Smooth muscle cell (in vitro differentiated cells): ENCODE measurements around the gene SHISA6. TPM values are rescaled to one million over a fixed set of nuclear protein-coding genes. Genes with fewer than 3 reads are reported as not detected.

Experiments used
- DNase-seq: peaks from one replicate; lab custom pipeline; 2025; ENCODE audit not compliant: unreplicated experiment; lab: John Stamatoyannopoulos, UW
- H2AFZ ChIP-seq: fragments of 200-600 bp; sonication (generic); 2 replicates; pipeline ENCODE4 v1.6.0; 2016; ENCODE audit warnings: antibody characterized with exemption, low read depth, mild to moderate bottlenecking
- H3F3A ChIP-seq: fragments of 200-600 bp; sonication (generic); 2 replicates; pipeline ENCODE4 v1.6.0; 2017; ENCODE audit warnings: antibody characterized with exemption, low read depth
- H3K27ac ChIP-seq: fragments of 200-600 bp; sonication (generic); 2 replicates; pipeline ENCODE4 v1.5.1; 2016; ENCODE audit warnings: low read depth, mild to moderate bottlenecking
- H3K27me3 ChIP-seq: fragments of 200-600 bp; sonication (generic); 2 replicates; pipeline ENCODE4 v1.6.1; 2016; ENCODE audit warnings: low read depth, mild to moderate bottlenecking
- H3K36me3 ChIP-seq: fragments of 200-600 bp; sonication (generic); 2 replicates; pipeline ENCODE4 v1.5.1; 2016; ENCODE audit warnings: low read depth
- H3K4me1 ChIP-seq: fragments of 200-600 bp; sonication (generic); 2 replicates; pipeline ENCODE4 v1.5.1; 2016; ENCODE audit warnings: low read depth
- H3K4me2 ChIP-seq: fragments of 200-600 bp; sonication (generic); 2 replicates; pipeline ENCODE4 v1.6.0; 2016; ENCODE audit warnings: mild to moderate bottlenecking
- H3K4me3 ChIP-seq: fragments of 200-600 bp; sonication (generic); 2 replicates; pipeline ENCODE4 v1.5.1; 2016; ENCODE audit warnings: mild to moderate bottlenecking
- H3K79me2 ChIP-seq: fragments of 200-600 bp; sonication (generic); 2 replicates; pipeline ENCODE4 v1.6.0; 2016; ENCODE audit warnings: low read depth, mild to moderate bottlenecking
- H3K9ac ChIP-seq: fragments of 200-600 bp; sonication (generic); 2 replicates; pipeline ENCODE4 v1.6.0; 2016; ENCODE audit warnings: low read depth
- H3K9me3 ChIP-seq: fragments of 200-600 bp; sonication (generic); replicated peaks from 2 replicates; pipeline ENCODE4 v1.5.1; 2016; ENCODE audit warnings: low read depth
- H4K20me1 ChIP-seq: fragments of 200-600 bp; sonication (generic); 2 replicates; pipeline ENCODE4 v1.6.0; 2016; ENCODE audit warnings: low read depth
- WGBS: methylation state at CpG from one replicate; pipeline ENCODE4 v1.1.7; 2016; ENCODE audit warnings: low lambda C conversion rate; 5-methylcytosine and 5-hydroxymethylcytosine counted together
- polyA plus RNA-seq: library from polyadenylated mRNA; unstranded; fragments of >200 nt; fragmentation: Nextera tagmentation; extraction: Ambion mirVana; gene quantifications from 2 replicates; pipeline ENCODE4 v1.2.1, GENCODE V29; 2016
- total RNA-seq: library from RNA; depleted of rRNA; stranded (reverse); fragments of >200 nt; gene quantifications from 2 replicates; pipeline ENCODE4 v1.2.3, GENCODE V29; 2014
- TF ChIP-seq, protein P1 (sequence below): fragments of 200-600 bp; sonication (generic); IDR thresholded peaks from 2 replicates; pipeline ENCODE4 v1.5.1; 2017; ENCODE audit warnings: borderline replicate concordance, mild to moderate bottlenecking, antibody characterized with exemption; ENCODE audit not compliant: insufficient read depth, poor library complexity, severe bottlenecking

The SHISA6 gene
- total RNA-seq, result 0.04 and 0.13 TPM in 2 replicates
- 0.35 TPM in 1 of 2 replicates, not detected in the other for polyA plus RNA-seq

GRCh38 chr17:11240841-11241610, at the start of gene SHISA6:
SHISA6 (plus strand) TSS chr17:11241213.
- Histone ChIP-seq H3K9me3 (no peaks in the 10 kb centered on the region), H3K4me3 (peak within 1 kb of the TSS; percentile 57), H3K4me2 (peak within 1 kb of the TSS; percentile 91), H3F3A (no peaks in the 10 kb centered on the region), H3K27me3 (peaks cover 71% of the 10 kb centered on the region), H3K9ac (no peak within 1 kb of the TSS), H3K4me1 (no peaks in the 10 kb centered on the region), H3K79me2 (no peaks in the 10 kb centered on the region), H4K20me1 (no peaks in the 10 kb centered on the region), H3K36me3 (no peaks in the 10 kb centered on the region), H3K27ac (no peak within 1 kb of the TSS), H2AFZ (no peak within 1 kb of the TSS)
- 3% methylated on average over 31 of the region's 126 CpGs for WGBS
- TF ChIP-seq, protein P1, sequence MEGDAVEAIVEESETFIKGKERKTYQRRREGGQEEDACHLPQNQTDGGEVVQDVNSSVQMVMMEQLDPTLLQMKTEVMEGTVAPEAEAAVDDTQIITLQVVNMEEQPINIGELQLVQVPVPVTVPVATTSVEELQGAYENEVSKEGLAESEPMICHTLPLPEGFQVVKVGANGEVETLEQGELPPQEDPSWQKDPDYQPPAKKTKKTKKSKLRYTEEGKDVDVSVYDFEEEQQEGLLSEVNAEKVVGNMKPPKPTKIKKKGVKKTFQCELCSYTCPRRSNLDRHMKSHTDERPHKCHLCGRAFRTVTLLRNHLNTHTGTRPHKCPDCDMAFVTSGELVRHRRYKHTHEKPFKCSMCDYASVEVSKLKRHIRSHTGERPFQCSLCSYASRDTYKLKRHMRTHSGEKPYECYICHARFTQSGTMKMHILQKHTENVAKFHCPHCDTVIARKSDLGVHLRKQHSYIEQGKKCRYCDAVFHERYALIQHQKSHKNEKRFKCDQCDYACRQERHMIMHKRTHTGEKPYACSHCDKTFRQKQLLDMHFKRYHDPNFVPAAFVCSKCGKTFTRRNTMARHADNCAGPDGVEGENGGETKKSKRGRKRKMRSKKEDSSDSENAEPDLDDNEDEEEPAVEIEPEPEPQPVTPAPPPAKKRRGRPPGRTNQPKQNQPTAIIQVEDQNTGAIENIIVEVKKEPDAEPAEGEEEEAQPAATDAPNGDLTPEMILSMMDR, result no peak
- DNase-seq, result no peak

DNA sequence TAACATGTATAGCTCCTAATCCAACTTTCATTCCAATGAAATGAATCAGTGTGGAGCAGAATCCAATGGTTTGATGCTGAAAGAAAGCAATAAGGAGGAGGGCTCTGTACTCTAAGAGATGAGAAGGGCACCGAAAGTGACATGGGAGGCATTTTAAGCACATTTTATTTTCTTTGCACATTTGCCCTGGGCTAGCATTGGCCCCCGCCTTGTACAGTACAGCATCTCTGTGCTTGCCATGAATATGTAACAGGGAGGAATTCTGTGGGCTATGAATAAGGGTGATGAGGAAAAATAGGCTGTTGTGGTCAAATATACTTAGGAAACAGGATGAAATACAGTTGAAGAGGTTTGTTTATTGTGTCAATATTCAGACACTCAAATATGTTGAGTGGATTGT, 45.2 kb upstream of the SHISA6 start:
- no peaks in the 10 kb centered on the region for H3K9me3 ChIP-seq
- no peak overlapping the region for H3K4me2 ChIP-seq
- no peak overlapping the region for H3K4me3 ChIP-seq
- no peak for DNase-seq
- H3K27me3 ChIP-seq, result no peaks in the 10 kb centered on the region
- H2AFZ ChIP-seq, result no peak overlapping the region
- TF ChIP-seq, protein P1, result no peak
- H3K36me3 ChIP-seq, result no peaks in the 10 kb centered on the region
- H3K27ac ChIP-seq, result no peak overlapping the region
- H3K9ac ChIP-seq, result no peak overlapping the region
- 96% methylated on average over 2 of the region's 2 CpGs for whole genome bisulfite sequencing
- H3K4me1 ChIP-seq, result no peaks in the 10 kb centered on the region
- no peaks in the 10 kb centered on the region for H4K20me1 ChIP-seq
- H3K79me2 ChIP-seq, result no peaks in the 10 kb centered on the region
- H3F3A ChIP-seq, result no peaks in the 10 kb centered on the region

DNA sequence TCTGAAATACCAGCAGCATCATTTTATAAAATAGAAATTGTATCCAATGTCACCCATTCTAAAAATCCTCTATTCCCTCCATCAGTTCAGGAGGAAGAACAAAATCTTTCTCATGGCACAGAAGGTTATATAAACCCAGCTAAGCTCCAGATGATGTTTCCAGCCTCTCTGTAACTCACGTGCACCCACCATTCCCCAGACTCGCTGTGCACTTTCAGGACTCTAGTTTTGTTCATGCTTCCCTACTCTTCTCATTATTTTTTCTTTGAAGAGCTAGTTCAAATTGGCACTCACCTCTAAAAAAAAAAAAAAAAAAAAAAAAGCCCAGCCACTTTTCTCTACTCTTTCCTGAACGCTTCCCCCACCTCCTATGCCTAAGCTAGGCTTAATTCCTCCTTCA, 36.0 kb upstream of the SHISA6 start:
- no peaks in the 10 kb centered on the region for H4K20me1 ChIP-seq
- no peaks in the 10 kb centered on the region for H3K4me1 ChIP-seq
- H3K27ac ChIP-seq, result no peak overlapping the region
- TF ChIP-seq, protein P1, result no peak
- no peaks in the 10 kb centered on the region for H3K9me3 ChIP-seq
- 83% methylated on average over 3 of the region's 3 CpGs for WGBS
- no peaks in the 10 kb centered on the region for H3K79me2 ChIP-seq
- H3K4me3 ChIP-seq, result no peak overlapping the region
- H3K36me3 ChIP-seq, result no peaks in the 10 kb centered on the region
- H3K9ac ChIP-seq, result no peak overlapping the region
- H3K27me3 ChIP-seq, result no peaks in the 10 kb centered on the region
- H3F3A ChIP-seq, result no peaks in the 10 kb centered on the region
- no peak overlapping the region for H2AFZ ChIP-seq
- H3K4me2 ChIP-seq, result no peak overlapping the region
- no peak for DNase-seq

- Histone ChIP-seq H2AFZ (no peak overlapping the region), H3K4me3 (no peak overlapping the region), H4K20me1 (no peaks in the 10 kb centered on the region), H3K27me3 (no peaks in the 10 kb centered on the region), H3K9ac (no peak overlapping the region), H3K9me3 (peaks cover 6% of the 10 kb centered on the region), H3K79me2 (no peaks in the 10 kb centered on the region), H3K4me2 (no peak overlapping the region), H3K27ac (no peak overlapping the region), H3K4me1 (no peaks in the 10 kb centered on the region), H3K36me3 (no peaks in the 10 kb centered on the region), H3F3A (no peaks in the 10 kb centered on the region)
- 56% methylated on average over 6 of the region's 6 CpGs for WGBS
- DNase-seq, result no peak
- TF ChIP-seq, protein P1, result no peak
These were observed 35.4 kb upstream of the SHISA6 start for GRCh38 chr17:11205659-11206058.
